ENCODE data around the gene FCN1. TPM values are rescaled to one million over a fixed set of nuclear protein-coding genes. Genes with fewer than 3 reads are reported as not detected.

The FCN1 gene
- total and polyA plus RNA-seq, 2 of the 8 experiments (the other 6 are each of a cell fraction or from before 2014, with no cell fraction given): not detected

DNA sequence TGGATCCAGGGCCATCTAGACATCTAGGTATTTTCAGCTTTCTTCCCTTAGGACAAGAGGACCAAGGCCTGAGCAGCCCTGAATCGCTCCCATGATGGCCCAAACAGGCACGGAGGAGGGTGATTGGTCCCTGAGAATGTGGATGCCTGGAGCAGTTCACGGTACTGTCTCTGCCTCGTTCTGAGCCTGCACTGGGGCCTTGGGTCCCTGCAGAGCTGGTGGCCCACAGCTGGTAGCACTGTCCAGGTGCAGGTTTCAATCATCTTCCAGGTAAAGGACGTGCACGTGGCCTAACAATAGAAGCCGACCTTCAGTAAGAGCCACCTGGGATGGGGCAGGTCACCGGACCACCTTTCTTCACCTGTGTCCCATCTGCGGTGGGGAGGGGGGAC, 19.4 kb upstream of the FCN1 start (continued):
- TF ChIP-seq CTBP2 (IDR thresholded peaks at IDR 0.05; ENCODE audit: borderline replicate concordance, insufficient read depth, insufficient read length, low read length) (no peak), POU5F1 (IDR thresholded peaks at IDR 0.05; ENCODE audit: low read depth, low read length) (no peak), RFX5 (IDR thresholded peaks at IDR 0.05; ENCODE audit: borderline replicate concordance, low read depth, low read length) (no peak), YY1 (IDR thresholded peaks at IDR 0.05; ENCODE audit: low read depth, low read length) (no peak), POLR2A (IDR thresholded peaks at IDR 0.05; ENCODE audit: control extremely low read depth in 1 of 2, low read depth in 2 of 2, low read length in 2 of 2) (no peak)

All from H1 (cell line).